ENCODE data around the gene RAP2B. TPM values are rescaled to one million over a fixed set of nuclear protein-coding genes. Genes with fewer than 3 reads are reported as not detected.

RAP2B gene
- total RNA-seq, 2 donors from 2014 or later: 12.9 to 18.1 TPM

GRCh38 chr3:153142961-153143360 is 19.1 kb upstream of the RAP2B start:
- H3K9me3 ChIP-seq: no peaks in the 10 kb centered on the region
- TF ChIP-seq, protein P1, sequence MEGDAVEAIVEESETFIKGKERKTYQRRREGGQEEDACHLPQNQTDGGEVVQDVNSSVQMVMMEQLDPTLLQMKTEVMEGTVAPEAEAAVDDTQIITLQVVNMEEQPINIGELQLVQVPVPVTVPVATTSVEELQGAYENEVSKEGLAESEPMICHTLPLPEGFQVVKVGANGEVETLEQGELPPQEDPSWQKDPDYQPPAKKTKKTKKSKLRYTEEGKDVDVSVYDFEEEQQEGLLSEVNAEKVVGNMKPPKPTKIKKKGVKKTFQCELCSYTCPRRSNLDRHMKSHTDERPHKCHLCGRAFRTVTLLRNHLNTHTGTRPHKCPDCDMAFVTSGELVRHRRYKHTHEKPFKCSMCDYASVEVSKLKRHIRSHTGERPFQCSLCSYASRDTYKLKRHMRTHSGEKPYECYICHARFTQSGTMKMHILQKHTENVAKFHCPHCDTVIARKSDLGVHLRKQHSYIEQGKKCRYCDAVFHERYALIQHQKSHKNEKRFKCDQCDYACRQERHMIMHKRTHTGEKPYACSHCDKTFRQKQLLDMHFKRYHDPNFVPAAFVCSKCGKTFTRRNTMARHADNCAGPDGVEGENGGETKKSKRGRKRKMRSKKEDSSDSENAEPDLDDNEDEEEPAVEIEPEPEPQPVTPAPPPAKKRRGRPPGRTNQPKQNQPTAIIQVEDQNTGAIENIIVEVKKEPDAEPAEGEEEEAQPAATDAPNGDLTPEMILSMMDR (IDR thresholded peaks at IDR 0.05): no peak
- ATAC-seq (ENCODE audit: insufficient number of reproducible peaks, low FRiP score, low read depth) (no peak), DNase-seq (ENCODE audit: low spot score) (no peak)
- H3K36me3 ChIP-seq: no peaks in the 10 kb centered on the region
- H3K27me3 ChIP-seq (replicated peaks; ENCODE audit: insufficient read depth): no peaks in the 10 kb centered on the region
- no peak overlapping the region for H3K4me3 ChIP-seq
- H3K4me1 ChIP-seq (ENCODE audit: control insufficient read depth in 1 of 2, low read depth in 2 of 2): peaks cover 8 to 15% of the 10 kb centered on the region in 2 donors
- no peak overlapping the region for H3K27ac ChIP-seq

DNA sequence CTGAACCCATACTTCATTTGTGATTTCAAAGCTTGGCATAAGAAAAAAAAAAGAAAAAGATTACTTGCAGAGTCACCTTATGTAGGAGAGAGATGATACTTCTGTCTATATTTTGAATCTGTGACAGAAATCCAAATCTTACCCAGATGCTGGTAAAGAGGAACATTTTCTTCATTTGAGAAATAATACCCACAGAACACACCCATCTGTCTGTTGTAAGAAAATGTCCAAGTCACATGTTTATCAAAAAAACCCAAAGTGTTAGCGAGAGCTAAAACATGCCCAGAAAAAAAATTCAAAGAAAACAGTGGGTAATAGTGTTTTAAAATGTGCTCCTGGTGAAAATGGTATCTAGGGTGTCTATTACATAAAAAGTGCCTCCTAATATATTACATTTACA is 18.0 kb upstream of the RAP2B start:
- no peaks in the 10 kb centered on the region for H3K27me3 ChIP-seq (replicated peaks; ENCODE audit: insufficient read depth)
- no peaks in the 10 kb centered on the region for H3K9me3 ChIP-seq
- TF ChIP-seq, protein P1 (IDR thresholded peaks at IDR 0.05): no peak
- H3K36me3 ChIP-seq: no peaks in the 10 kb centered on the region
- peaks cover under 1 to 6% of the 10 kb centered on the region in 2 donors for H3K4me1 ChIP-seq (ENCODE audit: control insufficient read depth in 1 of 2, low read depth in 2 of 2)
- no peak for ATAC-seq (ENCODE audit: insufficient number of reproducible peaks, low FRiP score, low read depth)
- H3K27ac ChIP-seq: no peak overlapping the region
- no peak for DNase-seq (ENCODE audit: low spot score)
- H3K4me3 ChIP-seq: no peak overlapping the region

- no peaks in the 10 kb centered on the region for H3K36me3 ChIP-seq
- TF ChIP-seq, protein P1 (IDR thresholded peaks at IDR 0.05): no peak
- H3K27me3 ChIP-seq (replicated peaks; ENCODE audit: insufficient read depth): no peaks in the 10 kb centered on the region
- DNase-seq (ENCODE audit: low spot score) (no peak), ATAC-seq (ENCODE audit: insufficient number of reproducible peaks, low FRiP score, low read depth) (no peak)
- H3K4me3 ChIP-seq: no peak overlapping the region
- no peaks in the 10 kb centered on the region for H3K9me3 ChIP-seq
- no peak overlapping the region for H3K27ac ChIP-seq
- H3K4me1 ChIP-seq (ENCODE audit: control insufficient read depth in 1 of 2, low read depth in 2 of 2): no peaks in the 10 kb centered on the region
Measured at GRCh38 chr3:153144779-153145178, 17.2 kb upstream of the RAP2B start.

DNA sequence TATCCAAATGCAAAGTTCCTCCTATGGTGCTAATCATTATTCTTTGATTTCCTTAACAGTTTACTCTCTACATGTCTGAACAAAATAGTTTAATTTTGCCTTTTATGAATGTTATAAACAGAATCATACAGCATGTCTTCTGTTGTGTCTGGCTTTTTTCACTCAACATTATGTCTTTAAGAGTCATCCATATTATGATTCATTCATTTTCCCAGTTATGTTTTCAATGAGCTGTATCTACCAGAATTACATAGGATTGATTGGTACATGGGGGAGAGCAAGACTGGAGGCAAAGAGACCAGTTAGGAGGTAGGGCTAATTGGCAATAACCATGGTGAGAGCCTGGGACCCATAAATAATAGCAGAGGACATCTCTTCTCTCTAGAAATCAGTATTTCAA is 16.6 kb upstream of the RAP2B start:
- TF ChIP-seq, protein P1 (IDR thresholded peaks at IDR 0.05): no peak
- Histone ChIP-seq H3K4me3 (no peak overlapping the region), H3K36me3 (no peaks in the 10 kb centered on the region), H3K9me3 (no peaks in the 10 kb centered on the region), H3K27ac (no peak overlapping the region), H3K4me1 (ENCODE audit: control insufficient read depth in 1 of 2, low read depth in 2 of 2) (no peaks in the 10 kb centered on the region), H3K27me3 (replicated peaks; ENCODE audit: insufficient read depth) (no peaks in the 10 kb centered on the region)
- ATAC-seq (ENCODE audit: insufficient number of reproducible peaks, low FRiP score, low read depth) (no peak), DNase-seq (ENCODE audit: low spot score) (no peak)

GRCh38 chr3:153146191-153147053 is 15.6 kb upstream of the RAP2B start:
- Histone ChIP-seq H3K36me3 (no peaks in the 10 kb centered on the region), H3K4me3 (no peak overlapping the region), H3K9me3 (no peaks in the 10 kb centered on the region), H3K27me3 (replicated peaks; ENCODE audit: insufficient read depth) (no peaks in the 10 kb centered on the region), H3K27ac (no peak overlapping the region), H3K4me1 (ENCODE audit: control insufficient read depth in 1 of 2, low read depth in 2 of 2) (no peaks in the 10 kb centered on the region)
- TF ChIP-seq, protein P1 (IDR thresholded peaks at IDR 0.05): no peak
- DNase-seq (ENCODE audit: low spot score): no peak
- ATAC-seq (ENCODE audit: insufficient number of reproducible peaks, low FRiP score, low read depth): no peak

Data from thoracic aorta (tissue), 2 donors.